ENCODE results near the gene DPYSL4. TPM values are rescaled to one million over a fixed set of nuclear protein-coding genes. Genes with fewer than 3 reads are reported as not detected.

DPYSL4 gene
- total and polyA plus RNA-seq, 9 donors, result 1.3 to 7.1 (median 4.7) TPM

- H3K4me3 ChIP-seq (ENCODE audit: low read length), result no peak overlapping the region
- 88% methylated on average over 31 of the region's 34 CpGs for WGBS (ENCODE audit: insufficient coverage)
These were observed 16.7 kb downstream of the DPYSL4 start for GRCh38 chr10:132203256-132204077.

GRCh38 chr10:132204078-132204780 is 17.5 kb downstream of the DPYSL4 start:
- 73% methylated on average over 17 of the region's 20 CpGs for WGBS (ENCODE audit: insufficient coverage)
- no peaks in the 10 kb centered on the region for H3K27me3 ChIP-seq (ENCODE audit: control insufficient read depth, insufficient read depth, low read length)
- H3K9me3 ChIP-seq (replicated peaks; ENCODE audit: control insufficient read depth, low read depth, low read length), result no peaks in the 10 kb centered on the region
- H3K4me1 ChIP-seq (ENCODE audit: control insufficient read depth, insufficient read depth, low read length), result peaks cover 16% of the 10 kb centered on the region
- no peak for DNase-seq
- no peak overlapping the region for H3K27ac ChIP-seq (ENCODE audit: low read length)
- H3K36me3 ChIP-seq (ENCODE audit: control insufficient read depth, insufficient read depth, low read length), result no peaks in the 10 kb centered on the region
- H3K4me3 ChIP-seq (ENCODE audit: low read length), result no peak overlapping the region

More at GRCh38 chr10:132203256-132204077, 16.7 kb downstream of the DPYSL4 start:
- Histone ChIP-seq H3K27ac (ENCODE audit: low read length) (no peak overlapping the region), H3K27me3 (ENCODE audit: control insufficient read depth, insufficient read depth, low read length) (no peaks in the 10 kb centered on the region), H3K36me3 (ENCODE audit: control insufficient read depth, insufficient read depth, low read length) (no peaks in the 10 kb centered on the region), H3K4me1 (ENCODE audit: control insufficient read depth, insufficient read depth, low read length) (peaks cover 8% of the 10 kb centered on the region), H3K9me3 (replicated peaks; ENCODE audit: control insufficient read depth, low read depth, low read length) (no peaks in the 10 kb centered on the region)
- no peak for DNase-seq

- WGBS (ENCODE audit: insufficient coverage), result 83% methylated on average over 25 of the region's 28 CpGs
- Histone ChIP-seq H3K27ac (ENCODE audit: low read length) (no peak overlapping the region), H3K36me3 (ENCODE audit: control insufficient read depth, insufficient read depth, low read length) (no peaks in the 10 kb centered on the region), H3K4me1 (ENCODE audit: control insufficient read depth, insufficient read depth, low read length) (peaks cover 21% of the 10 kb centered on the region), H3K9me3 (replicated peaks; ENCODE audit: control insufficient read depth, low read depth, low read length) (no peaks in the 10 kb centered on the region), H3K27me3 (ENCODE audit: control insufficient read depth, insufficient read depth, low read length) (no peaks in the 10 kb centered on the region), H3K4me3 (ENCODE audit: low read length) (no peak overlapping the region)
- DNase-seq, result no peak
These were observed 18.2 kb downstream of the DPYSL4 start for GRCh38 chr10:132204781-132205473.

GRCh38 chr10:132205650-132206376 is 19.1 kb downstream of the DPYSL4 start:
- DNase-seq, result no peak
- no peaks in the 10 kb centered on the region for H3K9me3 ChIP-seq (replicated peaks; ENCODE audit: control insufficient read depth, low read depth, low read length)
- WGBS (ENCODE audit: insufficient coverage), result 72% methylated on average over 26 of the region's 37 CpGs

GRCh38 chr10:132206377-132206745 is 19.6 kb downstream of the DPYSL4 start:
- 86% methylated on average over 9 of the region's 11 CpGs for WGBS (ENCODE audit: insufficient coverage)
- no peak overlapping the region for H3K4me3 ChIP-seq (ENCODE audit: low read length)

More at GRCh38 chr10:132205650-132206376, 19.1 kb downstream of the DPYSL4 start:
- Histone ChIP-seq H3K27me3 (ENCODE audit: control insufficient read depth, insufficient read depth, low read length) (no peaks in the 10 kb centered on the region), H3K36me3 (ENCODE audit: control insufficient read depth, insufficient read depth, low read length) (no peaks in the 10 kb centered on the region), H3K4me3 (ENCODE audit: low read length) (no peak overlapping the region), H3K27ac (ENCODE audit: low read length) (no peak overlapping the region), H3K4me1 (ENCODE audit: control insufficient read depth, insufficient read depth, low read length) (peaks cover 21% of the 10 kb centered on the region)

GRCh38 chr10:132206806-132207535 is 20.2 kb downstream of the DPYSL4 start:
- WGBS (ENCODE audit: insufficient coverage), result 82% methylated on average over 22 of the region's 29 CpGs
- no peaks in the 10 kb centered on the region for H3K27me3 ChIP-seq (ENCODE audit: control insufficient read depth, insufficient read depth, low read length)
- no peaks in the 10 kb centered on the region for H3K36me3 ChIP-seq (ENCODE audit: control insufficient read depth, insufficient read depth, low read length)
- H3K4me3 ChIP-seq (ENCODE audit: low read length), result no peak overlapping the region
- H3K4me1 ChIP-seq (ENCODE audit: control insufficient read depth, insufficient read depth, low read length), result peaks cover 21% of the 10 kb centered on the region
- H3K27ac ChIP-seq (ENCODE audit: low read length), result no peak overlapping the region
- no peaks in the 10 kb centered on the region for H3K9me3 ChIP-seq (replicated peaks; ENCODE audit: control insufficient read depth, low read depth, low read length)
- no peak for DNase-seq

More at GRCh38 chr10:132206377-132206745, 19.6 kb downstream of the DPYSL4 start:
- no peak for DNase-seq
- H3K27me3 ChIP-seq (ENCODE audit: control insufficient read depth, insufficient read depth, low read length), result no peaks in the 10 kb centered on the region
- H3K4me1 ChIP-seq (ENCODE audit: control insufficient read depth, insufficient read depth, low read length), result peaks cover 21% of the 10 kb centered on the region
- H3K36me3 ChIP-seq (ENCODE audit: control insufficient read depth, insufficient read depth, low read length), result no peaks in the 10 kb centered on the region
- H3K9me3 ChIP-seq (replicated peaks; ENCODE audit: control insufficient read depth, low read depth, low read length), result no peaks in the 10 kb centered on the region
- H3K27ac ChIP-seq (ENCODE audit: low read length), result no peak overlapping the region

GRCh38 chr10:132207536-132208461 is 21.1 kb downstream of the DPYSL4 start:
- 75% methylated on average over 46 of the region's 48 CpGs for WGBS (ENCODE audit: insufficient coverage)
- H3K4me1 ChIP-seq (ENCODE audit: control insufficient read depth, insufficient read depth, low read length), result peaks cover 21% of the 10 kb centered on the region
- no peaks in the 10 kb centered on the region for H3K9me3 ChIP-seq (replicated peaks; ENCODE audit: control insufficient read depth, low read depth, low read length)
- H3K36me3 ChIP-seq (ENCODE audit: control insufficient read depth, insufficient read depth, low read length), result no peaks in the 10 kb centered on the region
- H3K4me3 ChIP-seq (ENCODE audit: low read length), result no peak overlapping the region
- H3K27ac ChIP-seq (ENCODE audit: low read length), result no peak overlapping the region
- no peak for DNase-seq
- H3K27me3 ChIP-seq (ENCODE audit: control insufficient read depth, insufficient read depth, low read length), result no peaks in the 10 kb centered on the region

- peaks cover 6% of the 10 kb centered on the region for H3K9me3 ChIP-seq (replicated peaks; ENCODE audit: control insufficient read depth, low read depth, low read length)
- 69% methylated on average over 15 of the region's 17 CpGs for WGBS (ENCODE audit: insufficient coverage)
- peak overlapping the region; percentile 47 for H3K27ac ChIP-seq (ENCODE audit: low read length)
- peak; percentile 55 for DNase-seq
- H3K4me3 ChIP-seq (ENCODE audit: low read length), result no peak overlapping the region
- H3K4me1 ChIP-seq (ENCODE audit: control insufficient read depth, insufficient read depth, low read length), result peaks cover 21% of the 10 kb centered on the region
- no peaks in the 10 kb centered on the region for H3K36me3 ChIP-seq (ENCODE audit: control insufficient read depth, insufficient read depth, low read length)
- no peaks in the 10 kb centered on the region for H3K27me3 ChIP-seq (ENCODE audit: control insufficient read depth, insufficient read depth, low read length)
These were observed 21.8 kb downstream of the DPYSL4 start for GRCh38 chr10:132208462-132209050.
